ENCODE measurements around the gene RPS6KB2.

The RPS6KB2 gene

DNA sequence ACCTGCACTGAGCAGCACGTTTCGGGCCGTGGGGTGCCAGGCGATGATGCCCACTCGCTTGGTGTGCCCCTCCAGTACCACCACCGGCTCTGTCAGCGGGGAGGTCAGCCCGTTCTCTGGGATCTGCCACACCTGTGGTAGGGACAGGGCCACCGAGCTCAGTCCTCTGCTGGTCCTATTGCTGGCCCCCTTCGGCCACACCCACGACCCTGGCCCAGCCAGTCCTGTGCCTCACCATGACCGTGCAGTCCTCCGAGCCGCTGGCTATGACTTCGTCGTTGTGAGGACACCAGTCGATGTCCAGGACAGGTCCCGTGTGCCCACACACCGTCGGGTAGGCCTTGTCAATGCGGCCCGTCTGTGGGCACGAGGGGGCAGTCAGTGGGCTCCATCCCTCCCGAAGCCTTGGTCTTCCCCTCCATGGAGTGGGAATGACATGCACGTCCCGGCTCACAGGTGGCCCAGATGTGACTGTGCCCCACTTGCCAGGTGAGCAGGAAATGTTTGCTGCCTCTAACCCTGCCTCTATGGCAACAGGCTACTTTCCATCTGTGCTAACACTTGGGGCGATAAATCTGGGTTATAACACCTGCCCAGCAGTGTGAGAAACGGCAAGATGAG is 13.5 kb downstream of the RPS6KB2 start:
- Histone ChIP-seq H3K4me3 (peak overlapping the region; percentile 79), H3K27ac (peak overlapping the region in 1 of 2 donors; percentile 96)
- no peak for DNase-seq (ENCODE audit: low spot score)

DNA sequence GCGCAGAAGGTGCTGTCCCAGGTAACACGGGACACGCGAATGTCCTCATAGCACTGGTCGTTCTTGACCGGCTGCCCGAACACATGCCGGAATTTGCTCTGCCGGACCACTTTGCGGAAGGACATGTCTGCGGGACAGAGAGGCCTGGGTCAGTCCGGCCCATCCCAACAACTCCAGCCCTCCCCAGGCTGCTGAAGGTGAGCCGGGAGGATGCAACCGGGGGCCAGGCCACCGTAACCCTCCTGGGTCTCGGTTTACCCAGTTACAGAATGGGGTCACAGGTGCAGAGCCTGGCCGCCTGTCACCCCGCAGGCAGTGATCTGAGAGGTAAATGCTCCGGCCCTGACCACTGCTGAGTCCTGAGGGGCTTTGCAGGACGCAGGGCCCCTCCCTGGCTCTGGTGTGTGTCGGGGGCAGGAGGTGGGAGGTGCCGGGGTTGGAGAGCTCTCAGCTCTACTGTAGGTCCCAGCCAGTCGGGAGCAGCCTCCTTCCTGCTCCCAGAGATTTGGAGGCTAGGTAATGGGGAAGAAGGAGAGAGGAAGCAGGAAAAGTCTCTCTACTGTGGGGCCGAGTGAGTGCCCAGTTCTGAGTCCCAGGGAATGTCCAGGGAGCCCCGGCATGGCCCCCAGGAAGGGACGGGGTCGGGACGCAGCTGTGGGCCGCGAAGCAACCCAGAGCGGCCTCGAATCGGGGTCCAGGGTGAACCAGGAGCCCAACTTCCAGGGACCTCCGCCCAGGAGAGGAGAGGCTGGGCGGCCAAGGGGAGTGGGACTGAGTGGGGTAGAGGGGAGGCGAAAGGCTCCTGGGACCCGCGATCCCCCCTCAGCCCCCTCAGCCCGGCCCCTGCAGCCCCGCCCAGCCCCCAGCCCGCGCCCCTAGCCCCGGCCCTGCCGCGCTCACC is 14.5 kb downstream of the RPS6KB2 start:
- DNase-seq (ENCODE audit: low spot score) = no peak
- H3K4me3 ChIP-seq = peak overlapping the region; percentile 79
- TF ChIP-seq, protein P1, sequence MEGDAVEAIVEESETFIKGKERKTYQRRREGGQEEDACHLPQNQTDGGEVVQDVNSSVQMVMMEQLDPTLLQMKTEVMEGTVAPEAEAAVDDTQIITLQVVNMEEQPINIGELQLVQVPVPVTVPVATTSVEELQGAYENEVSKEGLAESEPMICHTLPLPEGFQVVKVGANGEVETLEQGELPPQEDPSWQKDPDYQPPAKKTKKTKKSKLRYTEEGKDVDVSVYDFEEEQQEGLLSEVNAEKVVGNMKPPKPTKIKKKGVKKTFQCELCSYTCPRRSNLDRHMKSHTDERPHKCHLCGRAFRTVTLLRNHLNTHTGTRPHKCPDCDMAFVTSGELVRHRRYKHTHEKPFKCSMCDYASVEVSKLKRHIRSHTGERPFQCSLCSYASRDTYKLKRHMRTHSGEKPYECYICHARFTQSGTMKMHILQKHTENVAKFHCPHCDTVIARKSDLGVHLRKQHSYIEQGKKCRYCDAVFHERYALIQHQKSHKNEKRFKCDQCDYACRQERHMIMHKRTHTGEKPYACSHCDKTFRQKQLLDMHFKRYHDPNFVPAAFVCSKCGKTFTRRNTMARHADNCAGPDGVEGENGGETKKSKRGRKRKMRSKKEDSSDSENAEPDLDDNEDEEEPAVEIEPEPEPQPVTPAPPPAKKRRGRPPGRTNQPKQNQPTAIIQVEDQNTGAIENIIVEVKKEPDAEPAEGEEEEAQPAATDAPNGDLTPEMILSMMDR (IDR thresholded peaks at IDR 0.05) = no peak
- peak overlapping the region; percentile 88 to 96 for H3K27ac ChIP-seq

More for the DNA sequence above, 13.5 kb downstream of the RPS6KB2 start:
- TF ChIP-seq, protein P1 (IDR thresholded peaks at IDR 0.05) = no peak

DNA sequence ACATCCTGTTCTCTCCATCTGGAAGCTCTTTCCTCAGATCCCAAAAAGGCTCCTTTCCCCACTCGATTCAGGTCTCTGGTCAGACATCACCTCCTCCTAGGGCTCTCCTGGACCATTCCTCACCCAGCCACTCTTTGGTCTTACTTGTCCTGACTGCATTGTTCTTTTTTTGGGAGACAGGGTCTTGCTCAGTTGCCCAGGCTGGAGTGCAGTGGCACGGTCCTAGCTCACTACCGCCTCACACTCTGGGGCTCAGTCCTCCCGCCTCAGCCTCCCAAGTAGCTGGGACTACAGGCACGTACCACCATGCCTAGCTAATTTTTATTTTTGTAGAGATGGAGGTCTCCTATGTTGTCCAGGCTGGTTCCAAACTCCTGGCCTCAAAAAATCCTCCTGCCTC is 17.2 kb downstream of the RPS6KB2 start:
- TF ChIP-seq, protein P1 (IDR thresholded peaks at IDR 0.05) = no peak
- DNase-seq (ENCODE audit: low spot score) = no peak
- Histone ChIP-seq H3K4me3 (no peak overlapping the region), H3K27ac (no peak overlapping the region)

DNA sequence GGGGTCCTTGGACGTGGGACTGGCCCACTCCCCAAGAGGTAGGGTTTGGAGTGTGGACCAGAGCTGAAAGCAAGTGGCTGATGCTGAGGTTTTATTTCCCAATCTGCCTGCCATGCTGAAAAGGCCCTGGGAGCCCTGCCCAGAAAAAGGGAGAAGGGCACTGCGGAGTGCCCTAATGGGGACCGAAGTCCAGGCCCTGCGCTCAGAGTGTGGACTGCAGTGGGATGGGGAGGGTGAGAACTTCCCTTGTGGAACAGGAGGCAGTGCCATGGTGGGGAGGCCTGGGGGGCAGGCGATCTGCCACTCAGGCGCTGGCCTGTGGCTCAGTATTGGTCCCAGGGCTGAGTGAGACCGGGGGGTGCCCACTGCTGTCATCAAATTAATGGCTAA is 19.9 kb downstream of the RPS6KB2 start:
- DNase-seq (ENCODE audit: low spot score) = no peak
- Histone ChIP-seq H3K27ac (no peak overlapping the region), H3K4me3 (no peak overlapping the region)
- TF ChIP-seq, protein P1 (IDR thresholded peaks at IDR 0.05) = no peak

DNA sequence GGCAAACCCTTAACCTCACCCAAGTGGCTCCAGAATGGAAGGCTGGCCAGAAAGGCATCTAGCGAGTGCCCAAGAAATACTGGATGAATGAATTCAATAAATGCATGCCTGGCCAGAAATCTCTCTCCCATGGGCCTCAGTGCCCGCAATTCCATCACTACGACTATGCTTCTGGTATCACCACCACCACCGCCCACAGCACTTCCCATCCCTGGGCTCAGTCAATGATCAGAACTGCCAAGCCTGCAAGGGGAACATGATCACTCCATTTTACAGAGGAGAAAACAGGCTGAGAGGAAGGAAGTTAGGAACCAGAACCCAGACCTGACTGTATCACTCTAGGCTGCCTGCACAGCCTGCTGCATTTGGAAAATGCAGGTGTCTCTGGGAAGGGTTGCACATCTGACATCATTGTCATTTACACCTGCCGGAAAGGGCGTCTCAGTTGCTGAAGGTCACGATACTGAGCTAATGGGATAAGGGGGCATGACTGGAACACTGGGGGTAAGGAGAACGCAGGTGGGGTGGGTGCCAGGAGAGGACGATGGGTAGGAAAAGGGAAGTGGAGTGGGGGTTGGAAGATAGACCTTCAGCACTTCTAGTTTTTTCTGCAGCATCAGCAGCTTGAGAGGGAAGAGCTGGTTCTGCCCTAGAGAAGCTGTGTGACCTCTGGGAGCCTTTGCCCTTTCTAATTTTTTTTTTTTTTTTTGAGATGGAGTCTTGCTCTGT is 21.0 kb downstream of the RPS6KB2 start:
- TF ChIP-seq, protein P1 (IDR thresholded peaks at IDR 0.05) = no peak
- H3K27ac ChIP-seq = no peak overlapping the region
- DNase-seq (ENCODE audit: low spot score) = no peak
- H3K4me3 ChIP-seq = no peak overlapping the region

DNA sequence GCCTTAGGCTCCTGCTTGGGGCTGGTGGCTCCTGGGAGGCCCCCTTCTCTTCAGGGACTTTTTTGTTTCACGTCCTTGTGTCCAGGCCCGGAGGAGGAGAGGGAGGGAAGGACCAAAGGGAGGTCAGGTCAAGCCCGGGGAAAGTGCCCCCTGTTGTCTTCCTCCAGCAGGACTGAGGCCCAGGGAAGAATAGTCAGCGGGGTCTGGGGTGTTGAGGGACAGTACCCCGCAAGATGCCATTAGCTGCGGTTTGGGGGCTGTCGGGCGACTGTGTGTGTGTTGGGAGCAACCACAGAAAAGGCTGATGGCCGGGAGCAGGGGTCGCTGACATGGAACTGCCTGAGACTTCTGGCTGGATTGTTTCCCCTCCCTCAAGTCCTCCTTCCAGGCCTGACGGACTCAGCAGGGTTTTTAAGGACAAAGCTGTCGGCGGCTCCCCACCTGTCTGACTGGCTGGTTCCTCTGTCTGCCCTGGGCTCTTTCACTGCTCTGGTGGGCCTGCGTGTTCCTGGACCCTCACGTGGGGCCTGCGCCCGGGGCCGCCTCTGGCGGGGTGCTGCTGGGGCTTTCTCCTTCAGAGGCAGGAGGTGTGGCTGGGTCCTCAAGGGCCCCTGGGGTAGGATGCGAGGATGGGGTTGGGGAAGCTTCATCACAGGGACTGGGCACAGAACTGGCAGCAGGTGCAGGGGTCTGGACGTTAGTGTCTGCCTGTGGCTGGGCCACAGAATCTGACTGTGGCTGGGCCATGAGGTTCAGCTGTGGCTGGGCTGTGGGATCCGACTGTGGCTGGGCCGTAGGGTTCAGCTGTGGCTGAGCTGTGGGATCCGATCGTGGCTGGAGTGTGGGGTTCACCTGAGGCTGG is 22.7 kb downstream of the RPS6KB2 start:
- H3K4me3 ChIP-seq = no peak overlapping the region
- H3K27ac ChIP-seq = no peak overlapping the region
- no peak for DNase-seq (ENCODE audit: low spot score)
- TF ChIP-seq, protein P1 (IDR thresholded peaks at IDR 0.05) = no peak

Measured in coronary artery (tissue), 2 donors.